Activated CD8-positive, alpha-beta memory T cell treated with anti-CD3 and anti-CD28 coated beads for 48 hours (primary cell): ENCODE measurements around the gene KCNJ16.

Source experiments
- DNase-seq, 3 experiments: peaks; one replicate each; pipeline ENCODE4 v3.0.0-alpha.2; 2020; ENCODE audit warnings: low read depth in 2 of 3, low spot score in 2 of 3

Gene KCNJ16

DNA sequence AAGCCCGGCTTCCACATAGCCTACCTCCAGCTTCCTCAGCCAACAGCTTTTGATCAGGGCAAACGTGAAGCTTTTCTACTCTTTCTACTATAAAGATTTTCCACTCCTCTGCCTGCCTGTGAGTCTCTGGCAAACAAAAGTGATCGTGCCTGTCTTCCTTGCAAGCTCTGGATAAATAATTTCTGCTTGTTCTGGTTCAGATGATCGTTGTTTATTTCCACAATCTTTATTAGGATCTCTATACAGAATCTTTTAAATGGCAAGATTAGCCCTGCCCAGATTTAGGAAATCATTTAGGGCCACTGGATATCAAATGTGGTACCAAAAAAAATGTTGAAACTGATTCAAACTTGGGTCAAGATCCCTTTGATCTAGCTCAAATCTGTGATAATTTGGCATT is 20.4 kb downstream of the KCNJ16 start:
- DNase-seq: no peak

DNA sequence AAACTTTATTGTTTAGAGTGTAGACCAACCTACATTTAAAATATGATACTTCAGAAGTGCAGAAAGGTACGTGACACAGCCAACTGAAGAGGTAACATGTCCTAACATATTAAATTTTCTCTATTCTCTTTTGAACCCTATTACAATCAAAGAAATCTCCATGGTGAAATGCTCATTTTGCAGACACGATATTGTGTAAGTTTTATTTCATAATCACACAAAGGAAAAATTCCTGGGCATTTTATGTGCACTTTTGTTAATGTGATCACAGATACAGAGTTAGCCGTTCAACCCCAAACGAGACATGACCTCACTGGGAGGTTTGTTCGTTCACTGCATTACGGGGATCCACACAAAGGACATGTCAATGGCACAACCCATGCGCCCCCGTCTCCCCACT is 21.8 kb downstream of the KCNJ16 start:
- DNase-seq: no peak

DNA sequence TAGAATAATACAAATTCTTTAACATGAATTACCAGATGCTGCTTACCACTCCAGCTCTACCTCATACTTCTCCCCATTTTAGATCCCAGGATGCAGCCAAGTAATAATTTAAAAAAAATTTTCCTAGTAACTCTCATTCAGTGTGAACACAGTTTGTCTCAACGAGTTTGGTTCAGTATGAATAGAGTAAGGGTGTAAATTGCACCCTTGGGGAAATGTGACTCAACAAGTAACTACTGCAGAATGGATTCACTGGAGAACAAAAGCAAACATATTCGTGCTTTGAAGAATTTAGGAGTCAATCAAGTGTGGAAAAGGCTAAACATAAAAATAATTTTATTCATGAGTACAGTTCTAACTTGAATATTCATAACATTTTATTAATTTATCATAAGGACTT is 23.0 kb downstream of the KCNJ16 start:
- DNase-seq: no peak

DNA sequence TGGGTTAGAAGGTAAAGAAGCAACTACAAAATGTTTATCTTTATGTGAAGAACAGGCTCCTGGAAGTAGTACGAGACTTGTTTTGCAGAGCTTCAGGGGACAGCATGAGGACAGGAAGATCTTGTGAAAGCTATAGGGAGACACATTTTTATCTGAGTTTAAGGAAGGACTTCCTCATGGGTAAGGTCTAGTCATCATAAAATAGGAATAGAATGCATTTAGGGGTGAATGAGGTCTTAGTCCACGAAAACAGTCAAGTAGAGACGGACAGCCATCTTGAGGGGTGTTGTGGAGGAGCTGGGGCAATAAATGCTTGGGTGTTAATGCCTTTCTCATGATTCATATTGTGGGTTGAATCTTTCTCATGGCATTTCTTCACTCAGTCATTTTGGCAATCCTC is 24.3 kb downstream of the KCNJ16 start:
- no peak for DNase-seq

DNA sequence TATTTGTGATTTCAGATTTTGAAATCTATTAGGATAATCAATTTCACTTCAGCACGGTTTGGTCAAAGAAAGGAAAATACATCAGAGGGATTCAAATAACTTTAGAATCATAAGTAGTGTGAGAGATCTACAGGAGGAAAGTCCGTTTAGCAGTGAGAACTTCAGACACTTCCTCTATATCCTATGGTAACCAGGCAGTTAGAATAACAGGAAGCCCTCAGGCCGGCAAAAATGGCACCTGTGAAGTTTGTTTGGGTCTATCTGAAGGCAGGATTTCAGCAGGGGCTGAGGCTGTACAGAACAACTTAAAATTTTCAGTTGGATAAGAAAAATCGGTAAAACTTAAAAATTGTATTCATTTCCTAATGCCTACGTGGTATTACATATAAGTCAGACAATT is 24.9 kb downstream of the KCNJ16 start:
- DNase-seq: no peak

DNA sequence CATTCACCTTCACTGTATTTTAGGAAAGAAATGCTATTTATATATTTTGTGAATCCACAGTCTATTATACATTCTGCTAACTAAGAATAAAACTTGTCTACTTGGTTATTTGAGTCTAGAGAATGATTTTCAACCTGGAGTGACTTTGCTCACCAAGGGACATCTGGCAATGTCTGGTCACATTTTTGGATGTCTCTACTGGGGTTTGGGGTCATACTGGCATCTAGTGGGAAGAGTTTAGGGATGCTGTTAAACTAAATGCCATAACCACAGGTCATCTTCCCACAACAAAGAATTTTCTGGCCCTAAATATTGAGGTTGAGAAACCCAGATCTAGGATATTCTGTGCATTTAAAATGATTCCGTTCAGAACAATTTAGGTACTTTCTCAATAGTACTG is 26.0 kb downstream of the KCNJ16 start:
- DNase-seq: no peak

DNA sequence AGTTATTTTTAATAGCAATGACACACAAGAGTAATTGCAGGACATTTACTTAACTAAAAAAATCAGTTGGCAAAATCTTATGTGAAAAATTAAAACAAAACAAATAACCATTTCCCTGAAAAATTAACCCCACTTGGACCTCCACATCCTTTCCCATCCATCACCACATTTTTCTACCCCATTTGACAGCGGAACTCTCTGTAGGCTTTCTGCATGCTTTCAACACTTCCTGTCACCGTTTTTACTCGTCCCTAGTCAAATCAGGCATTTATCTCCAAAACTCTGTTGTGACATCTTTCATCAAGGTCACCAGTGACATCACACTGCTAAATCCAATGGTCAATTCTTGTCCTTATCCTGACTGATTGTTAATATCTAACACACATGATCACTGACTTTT is 27.5 kb downstream of the KCNJ16 start:
- no peak for DNase-seq

DNA sequence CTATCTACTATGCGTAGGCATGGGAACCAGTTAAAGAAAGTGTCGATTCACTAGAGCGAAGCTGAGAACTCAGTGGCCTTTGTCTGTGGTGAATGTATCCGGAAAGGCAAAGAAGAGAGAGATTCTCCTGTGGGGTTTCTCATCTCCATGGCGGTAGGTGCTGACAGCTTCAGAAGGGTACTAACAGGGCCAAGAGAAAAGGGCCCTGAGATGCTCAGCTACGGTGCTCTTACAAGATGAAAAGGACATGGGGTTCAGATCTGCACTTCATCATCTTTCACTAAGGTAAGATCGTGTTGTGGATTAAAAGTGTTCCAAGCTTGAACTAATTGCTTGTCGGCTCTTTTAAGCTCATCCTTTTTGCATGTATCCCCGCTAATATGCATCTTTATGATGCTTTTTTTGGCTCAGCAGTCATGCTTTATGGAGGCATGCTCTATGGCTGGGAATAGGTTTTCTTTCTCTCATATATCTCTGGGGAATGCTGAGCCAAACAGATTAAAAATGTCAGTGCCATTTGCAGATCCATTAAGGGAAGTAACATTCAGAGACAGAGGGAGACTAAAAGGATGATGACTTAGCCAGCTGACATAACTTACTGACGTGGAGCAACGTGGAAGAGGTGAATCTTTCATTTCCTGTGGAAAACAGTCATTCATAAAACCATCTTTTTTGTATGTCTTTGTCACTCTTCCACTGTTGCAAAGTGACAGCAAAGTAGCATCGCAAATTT is 29.9 kb downstream of the KCNJ16 start:
- DNase-seq: no peak

DNA sequence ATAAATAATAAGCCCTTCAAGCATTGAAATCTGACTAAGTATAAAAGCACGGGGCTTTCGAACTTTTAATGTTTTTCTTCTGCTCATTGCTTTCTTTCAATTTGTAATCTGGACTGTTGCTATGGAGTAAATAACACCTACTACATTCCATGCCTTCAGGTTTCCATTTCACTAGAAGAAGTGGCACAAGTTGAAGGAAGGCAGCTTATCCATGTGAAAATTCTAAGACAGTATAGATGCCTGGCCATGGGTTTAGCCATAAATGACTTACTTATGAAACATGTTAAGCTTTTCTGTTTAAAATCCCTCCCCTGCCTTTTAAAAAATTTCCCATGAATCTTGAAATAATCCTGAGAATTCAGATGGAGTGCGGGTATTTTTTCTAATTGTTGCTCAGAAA is 30.6 kb downstream of the KCNJ16 start:
- no peak for DNase-seq

DNA sequence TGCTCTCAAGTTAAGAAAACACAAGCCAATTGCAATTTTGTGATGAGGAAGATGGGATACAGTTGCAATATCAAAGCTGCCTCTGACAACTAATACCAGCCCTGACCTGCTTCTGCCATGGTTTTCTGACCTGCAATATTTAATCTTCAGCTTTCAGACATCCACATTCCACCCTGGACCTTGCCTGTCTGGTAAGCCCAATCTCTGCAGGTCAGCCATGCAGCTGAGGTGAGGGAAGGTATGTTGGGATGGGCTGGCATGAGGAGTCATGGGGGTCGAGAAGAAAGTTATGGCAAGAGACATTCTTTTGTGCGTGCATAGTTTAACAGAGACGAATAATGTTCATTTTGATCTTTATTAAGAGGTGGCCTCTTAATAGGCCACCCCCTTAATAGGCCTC is 31.5 kb downstream of the KCNJ16 start:
- no peak for DNase-seq

DNA sequence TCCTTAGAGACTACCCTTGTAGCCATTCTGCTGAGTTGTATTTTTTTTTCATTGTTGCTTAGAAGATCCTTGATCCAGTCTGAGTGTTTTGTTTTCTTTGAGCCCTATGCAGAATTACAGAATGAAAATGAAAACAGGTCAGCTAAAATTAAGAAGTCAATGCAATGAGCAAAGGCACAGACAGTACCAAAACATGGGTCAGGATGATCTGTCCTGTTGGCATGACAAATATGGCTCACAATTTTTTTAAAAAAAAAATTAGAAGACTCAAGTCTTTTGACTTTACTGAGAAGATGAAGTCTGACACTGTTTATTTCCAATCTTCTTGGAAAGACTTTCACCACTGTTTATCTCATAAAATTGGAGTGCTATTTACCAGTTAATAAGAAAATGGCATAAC is 32.4 kb downstream of the KCNJ16 start:
- no peak for DNase-seq

DNA sequence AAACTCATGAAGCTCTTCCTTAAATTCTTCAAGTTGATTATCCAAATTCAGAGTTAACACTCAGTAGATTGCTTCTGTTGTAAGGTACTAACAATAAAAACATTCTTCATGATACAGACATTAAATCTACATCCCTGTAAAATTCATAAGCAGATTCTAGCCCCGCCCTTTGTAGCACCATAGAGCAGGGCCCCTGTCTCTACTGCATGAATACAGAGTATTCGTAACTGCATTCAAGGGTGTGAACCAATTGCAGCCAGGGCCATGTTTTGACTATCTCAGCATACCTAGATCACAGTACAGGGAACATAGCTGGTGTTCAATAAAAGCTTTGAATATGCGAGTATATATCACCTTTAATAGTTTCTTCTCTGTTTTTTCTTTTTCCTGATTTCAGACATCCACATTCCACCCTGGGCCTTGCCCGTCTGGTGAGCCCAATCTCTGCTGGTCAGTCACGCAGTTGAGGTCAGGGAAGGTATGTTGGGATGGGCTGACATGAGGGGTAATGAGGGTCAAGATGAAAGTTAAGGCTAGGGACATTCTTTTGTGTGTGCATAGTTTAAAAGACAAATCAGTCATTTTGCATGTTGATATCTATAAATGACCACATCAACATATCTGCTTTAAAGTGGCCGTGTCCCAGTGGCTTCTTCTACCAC is 33.0 kb downstream of the KCNJ16 start:
- DNase-seq: no peak

DNA sequence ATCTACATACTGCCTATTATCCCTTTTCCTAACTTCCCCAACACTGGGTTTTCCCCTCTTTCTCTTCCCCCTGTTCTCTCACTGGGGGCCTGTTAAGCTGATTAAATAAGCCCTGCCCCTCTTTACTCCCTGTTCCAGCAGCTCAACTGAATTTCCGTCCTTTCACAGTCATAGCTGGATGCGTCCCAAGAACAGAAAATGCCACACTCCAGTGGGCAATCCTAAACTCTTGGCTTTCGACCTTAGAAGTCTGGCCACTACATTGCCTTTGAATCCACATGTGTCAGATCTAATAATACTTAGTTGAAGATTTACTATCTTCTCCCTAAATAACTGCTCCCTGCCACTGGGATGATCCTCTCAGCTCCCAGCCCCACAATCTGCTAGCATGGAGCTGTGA is 34.5 kb downstream of the KCNJ16 start:
- DNase-seq: no peak

DNA sequence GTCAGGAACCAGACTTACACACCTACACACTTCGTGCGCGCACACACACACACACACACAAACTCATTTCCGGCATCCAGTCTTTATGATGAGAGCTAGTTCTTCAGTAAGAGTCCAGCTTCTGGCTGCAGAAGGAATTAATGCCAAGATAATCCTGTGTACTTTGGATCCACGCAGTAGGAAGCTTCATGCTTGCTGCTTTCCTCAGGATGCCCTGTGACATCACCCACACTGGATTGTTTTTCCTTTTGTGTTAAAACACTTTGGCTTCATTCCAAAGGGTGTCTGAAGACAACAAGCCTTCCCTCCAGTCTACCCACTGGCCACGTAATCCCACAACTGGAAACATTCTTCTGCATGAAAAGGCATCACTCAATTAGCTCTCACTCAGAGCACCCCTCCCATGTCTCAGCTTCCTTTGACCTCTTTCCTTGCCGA is 35.4 kb downstream of the KCNJ16 start:
- no peak for DNase-seq

DNA sequence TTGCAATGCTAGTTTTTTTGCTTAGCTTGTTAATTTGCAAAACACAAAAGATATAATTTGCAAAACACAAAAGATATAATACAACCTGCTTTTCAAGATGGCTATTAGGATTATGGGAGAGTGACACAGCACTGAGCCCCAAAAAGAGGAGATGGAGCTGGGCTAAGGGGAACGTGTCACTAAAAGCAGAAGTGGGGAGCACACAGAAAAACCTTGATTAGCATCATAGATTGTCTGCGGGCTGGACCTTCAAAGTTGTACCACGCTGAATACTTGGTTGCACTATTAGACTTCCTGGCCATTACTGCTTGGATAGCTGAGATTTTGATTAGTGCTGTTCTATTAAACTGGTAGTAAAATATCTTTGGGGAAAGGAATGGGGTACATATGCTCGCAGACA is 36.2 kb downstream of the KCNJ16 start:
- no peak for DNase-seq

DNA sequence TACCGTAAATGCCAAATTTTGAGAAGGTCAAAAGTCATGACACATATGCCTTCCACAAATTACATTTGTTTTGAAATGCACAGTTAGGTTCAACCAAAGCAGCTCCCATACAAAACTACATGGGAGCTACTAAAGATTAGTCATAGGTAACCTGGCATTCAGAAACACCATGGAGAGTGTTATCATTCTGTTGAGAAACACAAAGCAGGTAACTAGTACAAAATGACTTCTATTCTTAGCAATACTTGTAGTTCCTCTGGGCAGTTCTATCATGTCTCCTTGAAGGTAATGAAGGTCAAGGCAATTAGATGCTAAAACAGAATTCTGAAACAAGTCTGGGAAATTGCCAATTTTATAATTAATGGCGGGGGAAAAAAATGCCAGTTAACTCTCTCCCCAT is 39.4 kb downstream of the KCNJ16 start:
- DNase-seq: no peak

DNA sequence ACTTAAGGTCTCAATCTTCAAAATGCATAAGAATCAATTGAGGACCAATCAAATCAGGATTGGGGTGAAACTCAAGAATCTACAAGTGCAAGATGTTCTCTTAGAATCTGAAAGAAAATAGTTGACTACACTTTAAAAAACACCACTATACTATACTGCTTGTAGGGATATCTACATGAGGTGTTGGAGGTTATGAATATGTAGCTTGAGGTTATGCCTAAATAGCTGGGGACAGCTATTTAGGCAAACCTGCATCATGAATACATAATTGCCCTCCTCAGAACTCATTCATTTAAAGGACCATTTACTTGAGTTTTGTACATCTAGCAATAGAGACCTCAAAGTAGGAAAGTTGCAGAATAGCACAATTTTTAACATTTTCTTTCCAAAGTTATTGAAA is 40.1 kb downstream of the KCNJ16 start:
- DNase-seq: no peak

DNA sequence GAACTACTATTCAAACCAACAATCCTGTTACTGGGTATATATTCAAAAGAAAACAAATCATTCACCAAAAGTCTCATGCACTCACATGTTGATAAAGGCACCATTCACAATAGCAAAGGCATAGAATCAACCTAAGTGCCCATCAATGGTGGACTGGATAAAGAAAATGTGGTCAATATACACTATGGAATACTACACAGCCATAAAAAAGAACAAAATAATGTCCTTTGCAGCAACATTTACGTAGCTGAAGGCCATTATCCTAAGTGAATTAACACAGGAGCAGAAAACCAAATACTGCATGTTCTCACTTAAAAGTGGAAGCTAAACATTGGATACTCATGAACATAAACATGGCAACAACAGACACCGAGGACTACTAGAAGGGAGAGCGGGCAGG is 41.9 kb downstream of the KCNJ16 start:
- no peak for DNase-seq

DNA sequence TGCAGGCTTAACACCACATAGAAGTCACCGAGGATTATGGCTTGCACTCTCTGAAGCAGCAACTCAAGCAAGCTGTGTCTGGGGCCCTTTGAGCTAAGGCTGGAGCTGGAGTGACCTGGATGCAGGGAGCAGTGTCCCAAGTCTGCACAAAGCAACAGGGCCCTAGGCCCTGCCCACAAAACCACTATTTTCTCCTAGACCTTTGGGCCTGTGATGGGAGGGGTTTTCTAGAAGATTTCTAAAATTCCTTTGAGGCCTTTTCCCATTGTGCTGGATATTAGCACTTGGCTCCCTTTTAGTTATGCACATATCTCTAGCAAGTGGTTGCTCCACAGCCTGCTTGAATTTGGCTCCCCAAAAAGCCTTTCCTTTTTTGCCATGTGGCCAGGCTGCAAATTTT is 44.5 kb downstream of the KCNJ16 start:
- no peak for DNase-seq

DNA sequence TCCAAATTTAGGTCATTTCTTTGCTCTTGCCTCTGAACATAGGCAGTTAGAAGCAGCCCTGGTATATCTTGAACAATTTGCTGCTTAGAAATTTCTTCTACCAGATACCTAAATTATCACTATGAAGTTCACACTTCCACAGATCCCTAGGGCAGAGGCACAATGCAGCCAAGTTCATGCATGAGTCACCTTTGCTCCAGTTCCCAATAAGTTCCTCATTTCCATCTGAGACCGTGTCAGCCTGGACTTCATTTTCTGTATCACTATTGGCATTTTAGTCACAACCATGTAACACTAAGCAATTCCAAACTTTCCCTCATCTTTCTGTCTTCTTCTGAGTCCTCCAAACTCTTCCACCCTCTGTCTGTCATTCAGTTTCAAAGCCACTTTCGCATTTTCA is 45.0 kb downstream of the KCNJ16 start:
- DNase-seq: no peak

DNA sequence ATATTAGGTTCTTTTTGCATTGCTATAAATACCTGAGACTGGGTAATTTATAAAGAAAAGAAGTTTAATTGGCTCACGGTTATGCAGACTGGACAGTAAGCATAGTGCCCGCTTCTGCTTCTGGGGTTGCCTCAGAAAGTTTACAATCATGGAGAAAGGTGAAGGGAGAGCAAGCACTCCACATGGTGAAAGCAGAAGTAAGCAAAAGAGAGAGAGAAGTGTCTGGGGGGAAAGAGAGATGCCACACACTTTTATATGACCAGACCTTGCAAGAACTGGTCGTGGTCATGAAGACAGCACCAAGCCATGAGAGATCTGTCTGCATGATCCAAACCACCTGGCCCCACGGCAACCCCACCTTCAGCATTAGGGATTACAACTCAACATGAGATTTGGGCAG is 45.4 kb downstream of the KCNJ16 start:
- no peak for DNase-seq

DNA sequence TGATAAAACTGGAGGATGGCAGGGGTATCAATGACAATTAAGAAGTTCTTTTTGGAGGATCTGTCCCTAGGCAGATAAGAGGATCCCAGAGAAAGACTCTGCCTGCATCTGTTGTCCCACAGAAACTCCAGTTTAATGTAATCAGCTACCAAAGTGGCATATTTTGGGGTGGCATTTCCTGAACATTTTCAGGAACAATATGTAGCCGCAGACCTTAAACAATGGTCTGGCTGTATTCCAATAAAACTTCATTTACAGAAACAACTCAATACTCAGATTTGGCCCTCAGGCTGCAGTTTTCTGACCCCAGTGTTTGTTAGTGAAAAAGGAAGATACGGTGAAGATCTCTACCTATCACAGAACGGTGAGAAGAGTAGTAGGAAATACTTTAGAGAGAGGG is 46.1 kb downstream of the KCNJ16 start:
- DNase-seq: no peak

DNA sequence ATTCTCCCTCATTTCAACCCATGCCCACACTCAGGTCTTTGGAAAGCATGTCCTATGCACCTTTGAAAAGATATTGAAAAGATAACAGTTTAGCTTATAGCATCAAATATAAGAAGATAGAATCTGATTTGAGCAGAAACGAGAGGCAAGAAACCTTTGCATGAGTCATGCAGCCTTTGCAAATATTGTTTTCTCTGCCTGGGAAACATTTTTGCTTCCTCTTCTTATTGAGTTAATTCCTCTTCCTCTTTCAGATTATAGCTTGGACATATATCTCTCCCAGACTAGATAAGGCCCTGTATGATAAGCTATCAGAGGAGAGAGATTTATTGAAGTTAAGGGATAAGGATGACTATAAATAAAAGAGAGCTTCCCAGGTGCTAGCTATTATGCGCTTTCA is 48.2 kb downstream of the KCNJ16 start:
- DNase-seq: no peak
